ENCODE measurements around the gene NLRP6.

DNA sequence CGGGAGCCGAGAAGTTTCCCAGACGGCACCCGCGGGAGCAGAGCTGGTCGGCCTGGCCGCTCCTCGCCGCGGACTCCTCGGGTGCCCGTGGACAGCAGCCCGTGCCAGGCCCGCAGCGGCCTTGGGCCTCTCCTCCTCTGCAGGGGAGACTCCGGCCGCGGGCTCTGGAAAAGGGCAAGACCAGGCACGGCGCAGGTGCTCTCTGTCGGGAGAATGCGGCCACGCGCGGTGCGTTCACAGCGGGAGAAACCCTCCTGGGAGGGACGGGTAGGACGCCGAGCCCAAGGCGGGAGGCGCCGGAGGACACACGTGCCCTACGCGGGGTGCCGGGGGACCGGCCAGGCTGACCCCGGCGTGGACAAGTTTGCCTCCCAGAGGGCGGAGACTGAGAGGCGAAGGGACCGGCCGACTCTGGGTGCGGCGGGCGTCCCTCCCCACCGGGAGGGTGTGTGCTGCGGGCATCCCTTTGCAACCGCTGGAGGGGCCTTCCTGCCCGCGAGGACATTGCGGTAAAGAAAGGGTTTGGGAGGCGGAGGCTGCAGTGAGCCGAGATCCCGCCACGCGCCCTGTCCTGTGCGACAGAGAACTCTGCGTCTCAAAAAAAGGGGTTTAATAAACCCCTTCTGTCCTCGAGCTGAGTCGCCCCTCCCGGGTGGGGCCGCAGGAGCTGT lies 38.0 kb downstream of the NLRP6 start:
- TF ChIP-seq FOXM1 (IDR thresholded peaks at IDR 0.05; ENCODE audit: borderline replicate concordance) (no peak), SP1 (IDR thresholded peaks at IDR 0.05) (no peak), CTBP1 (IDR thresholded peaks at IDR 0.05; ENCODE audit: borderline replicate concordance) (no peak), BHLHE40 (IDR thresholded peaks at IDR 0.05; ENCODE audit: borderline replicate concordance) (no peak), ZNF384 (IDR thresholded peaks at IDR 0.05) (no peak), SUZ12 (IDR thresholded peaks at IDR 0.05) (no peak), ELF4 (IDR thresholded peaks at IDR 0.05) (no peak)
- TF ChIP-seq, protein P1, sequence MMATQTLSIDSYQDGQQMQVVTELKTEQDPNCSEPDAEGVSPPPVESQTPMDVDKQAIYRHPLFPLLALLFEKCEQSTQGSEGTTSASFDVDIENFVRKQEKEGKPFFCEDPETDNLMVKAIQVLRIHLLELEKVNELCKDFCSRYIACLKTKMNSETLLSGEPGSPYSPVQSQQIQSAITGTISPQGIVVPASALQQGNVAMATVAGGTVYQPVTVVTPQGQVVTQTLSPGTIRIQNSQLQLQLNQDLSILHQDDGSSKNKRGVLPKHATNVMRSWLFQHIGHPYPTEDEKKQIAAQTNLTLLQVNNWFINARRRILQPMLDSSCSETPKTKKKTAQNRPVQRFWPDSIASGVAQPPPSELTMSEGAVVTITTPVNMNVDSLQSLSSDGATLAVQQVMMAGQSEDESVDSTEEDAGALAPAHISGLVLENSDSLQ (IDR thresholded peaks at IDR 0.05) = no peak

All from HEK293T (cell line).